Astrocyte of the cerebellum (primary cell): ENCODE results near the gene PNRC1.

ENCODE experiments used
- DNase-seq: peaks from one replicate; pipeline ENCODE4 v3.0.0-alpha.2; 2011; ENCODE audit warnings: low read depth
- H3K4me3 ChIP-seq: 2 replicates; pipeline ENCODE4 v1.5.1; 2011; ENCODE audit warnings: mild to moderate bottlenecking, low read depth, low read length, moderate library complexity
- CTCF ChIP-seq: IDR thresholded peaks from 2 replicates; pipeline ENCODE4 v1.5.1; 2012; ENCODE audit warnings: low read length, low read depth, moderate library complexity, mild to moderate bottlenecking; ENCODE audit errors: missing control alignments
- in situ Hi-C: cut with HindIII; loops from 2 replicates; pipeline ENCODE4 v1.10.0; 2017; ENCODE audit warnings: low sequenced_read_pairs

Gene PNRC1

GRCh38 chr6:89067796-89068195 lies 12.8 kb upstream of the PNRC1 start:
- TF ChIP-seq CTCF = no peak
- no peak overlapping the region for H3K4me3 ChIP-seq
- in situ Hi-C loops = no loop called here
- no peak for DNase-seq

GRCh38 chr6:89068695-89069094 lies 11.9 kb upstream of the PNRC1 start:
- no peak for DNase-seq
- no peak overlapping the region for H3K4me3 ChIP-seq
- TF ChIP-seq CTCF = no peak
- in situ Hi-C loops = no loop called here

GRCh38 chr6:89069536-89070163 lies 10.9 kb upstream of the PNRC1 start:
- DNase-seq = no peak
- in situ Hi-C loops = no loop called here
- H3K4me3 ChIP-seq = no peak overlapping the region
- TF ChIP-seq CTCF = no peak

- TF ChIP-seq CTCF = no peak
- in situ Hi-C loops = no loop called here
Measured at GRCh38 chr6:89071036-89071435, 9.5 kb upstream of the PNRC1 start.

GRCh38 chr6:89073014-89073620 lies 7.4 kb upstream of the PNRC1 start:
- in situ Hi-C loops = no loop called here
- DNase-seq = no peak
- H3K4me3 ChIP-seq = no peak overlapping the region
- TF ChIP-seq CTCF = no peak

More at GRCh38 chr6:89071036-89071435, 9.5 kb upstream of the PNRC1 start:
- no peak for DNase-seq
- no peak overlapping the region for H3K4me3 ChIP-seq

- TF ChIP-seq CTCF = no peak
- in situ Hi-C loops = no loop called here
Measured at GRCh38 chr6:89073840-89074239, 6.7 kb upstream of the PNRC1 start.

More at GRCh38 chr6:89073840-89074239, 6.7 kb upstream of the PNRC1 start:
- DNase-seq = no peak
- H3K4me3 ChIP-seq = no peak overlapping the region
